HEK293T (cell line): ENCODE results near the gene SEPTIN5.

ENCODE experiments used
- CTCF ChIA-PET: fragments of 350-600 bp; formaldehyde crosslinking; extraction: SDS; loops from one replicate; lab custom pipeline; 2021; ENCODE audit warnings: antibody characterized with exemption, inconsistent platforms; lab: Yijun Ruan, JAX
- POLR2A ChIA-PET: fragments of 350-600 bp; formaldehyde crosslinking; extraction: SDS; loops from one replicate; lab custom pipeline; 2020; ENCODE audit warnings: antibody characterized with exemption, inconsistent platforms; lab: Yijun Ruan, JAX
- DNase-seq: peaks from one replicate; pipeline ENCODE4 v3.0.0; 2012; ENCODE audit warnings: mixed read lengths; ENCODE audit errors: extremely low spot score
- ARNT ChIP-seq: fragments of 450-650 bp; IDR thresholded peaks from 2 replicates; pipeline ENCODE4 v1.6.1; 2017; ENCODE audit warnings: mild to moderate bottlenecking
- BHLHE40 ChIP-seq: fragments of 450-650 bp; IDR thresholded peaks from 2 replicates; pipeline ENCODE4 v1.6.1; 2016; ENCODE audit warnings: mild to moderate bottlenecking, moderate library complexity, borderline replicate concordance
- CTBP1 ChIP-seq: fragments of 450-650 bp; IDR thresholded peaks from 2 replicates; pipeline ENCODE4 v1.6.1; 2016; ENCODE audit warnings: borderline replicate concordance
- ELF4 ChIP-seq: fragments of 450-650 bp; IDR thresholded peaks from 2 replicates; pipeline ENCODE4 v1.6.1; 2017; ENCODE audit warnings: antibody characterized with exemption
- FOXA1 ChIP-seq: fragments of 450-650 bp; IDR thresholded peaks from 2 replicates; pipeline ENCODE4 v1.6.1; 2016; ENCODE audit warnings: mild to moderate bottlenecking
- FOXK2 ChIP-seq: fragments of 450-650 bp; IDR thresholded peaks from 2 replicates; pipeline ENCODE4 v1.6.1; 2016; ENCODE audit warnings: mild to moderate bottlenecking
- FOXM1 ChIP-seq: fragments of 450-650 bp; IDR thresholded peaks from 2 replicates; pipeline ENCODE4 v1.6.1; 2017; ENCODE audit warnings: mild to moderate bottlenecking, borderline replicate concordance
- HDGF ChIP-seq: fragments of 450-650 bp; IDR thresholded peaks from 2 replicates; pipeline ENCODE4 v1.6.1; 2017; ENCODE audit warnings: antibody characterized with exemption, borderline replicate concordance
- L3MBTL2 ChIP-seq: fragments of 450-650 bp; conservative IDR thresholded peaks from 2 replicates; pipeline ENCODE4 v1.6.1; 2016; ENCODE audit warnings: mild to moderate bottlenecking
- LEF1 ChIP-seq: fragments of 450-650 bp; IDR thresholded peaks from 2 replicates; pipeline ENCODE4 v1.6.1; 2017; ENCODE audit warnings: mild to moderate bottlenecking, borderline replicate concordance
- NFRKB ChIP-seq: fragments of 450-650 bp; IDR thresholded peaks from 2 replicates; pipeline ENCODE4 v1.6.1; 2016; ENCODE audit warnings: mild to moderate bottlenecking, moderate library complexity
- SP1 ChIP-seq: fragments of 450-650 bp; IDR thresholded peaks from 2 replicates; pipeline ENCODE4 v1.6.1; 2017
- SUZ12 ChIP-seq: fragments of 450-650 bp; IDR thresholded peaks from 2 replicates; pipeline ENCODE4 v1.6.1; 2016; ENCODE audit warnings: mild to moderate bottlenecking
- TARDBP ChIP-seq: fragments of 450-650 bp; IDR thresholded peaks from 2 replicates; pipeline ENCODE4 v1.6.1; 2016
- ZNF384 ChIP-seq: fragments of 450-650 bp; IDR thresholded peaks from 2 replicates; pipeline ENCODE4 v1.6.1; 2016
- TF ChIP-seq, protein P1 (sequence below): fragments of 450-650 bp; IDR thresholded peaks from 2 replicates; pipeline ENCODE4 v1.6.1; 2016

SEPTIN5 gene

DNA sequence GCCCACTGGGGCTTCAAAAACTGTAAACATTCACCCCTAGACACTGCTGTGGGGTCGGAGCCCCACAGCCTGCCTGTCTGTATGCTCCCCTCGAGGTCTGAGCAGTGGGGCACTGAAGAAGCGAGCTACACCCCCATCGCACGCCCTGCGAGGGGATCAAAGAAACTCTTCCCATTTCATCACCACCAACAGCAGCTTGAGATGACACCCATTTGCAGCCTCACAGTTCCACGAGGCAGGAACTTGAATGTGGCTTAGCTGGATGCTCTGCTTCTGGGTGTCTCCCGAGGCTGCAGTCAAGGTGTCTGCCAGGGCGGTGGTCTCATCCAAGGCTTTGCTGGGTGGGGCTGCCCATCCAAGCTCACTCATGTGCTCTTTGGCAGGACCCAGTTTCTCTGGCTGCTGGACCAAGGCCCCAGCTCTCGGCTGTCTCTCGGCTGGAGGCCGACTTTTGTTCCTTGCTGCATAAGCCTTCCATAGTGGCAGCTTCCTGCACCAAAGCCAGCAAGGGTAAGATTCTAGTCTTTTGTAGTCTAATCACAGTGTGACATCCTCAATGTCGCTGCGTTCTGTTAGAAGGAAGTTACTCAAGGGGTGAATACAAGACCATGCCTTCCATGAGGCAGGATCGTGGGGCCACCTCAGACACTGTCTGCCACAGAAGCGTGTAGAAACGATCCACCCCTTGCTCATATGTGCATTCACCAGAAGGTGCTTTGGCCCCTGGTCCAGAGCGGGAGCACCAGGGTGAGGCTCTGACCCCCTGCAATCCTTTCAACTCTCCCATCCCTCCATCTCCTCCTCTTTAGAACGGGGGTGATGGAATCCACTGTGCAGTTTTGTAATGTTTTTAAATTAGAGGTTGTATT is 46.2 kb upstream of the SEPTIN5 start:
- DNase-seq: no peak
- ChIA-PET POLR2A (interaction anchor here (1.6 kb wide), 1 partner anchor 56 kb away, joined by 4 read pairs; no protein-coding TSS in a partner anchor), CTCF (no interaction called here)
- no peak for TF ChIP-seq FOXM1
- no peak for TF ChIP-seq HDGF
- no peak for TF ChIP-seq ZNF384
- TF ChIP-seq TARDBP: no peak
- TF ChIP-seq SUZ12: no peak
- no peak for TF ChIP-seq CTBP1
- TF ChIP-seq, protein P1, sequence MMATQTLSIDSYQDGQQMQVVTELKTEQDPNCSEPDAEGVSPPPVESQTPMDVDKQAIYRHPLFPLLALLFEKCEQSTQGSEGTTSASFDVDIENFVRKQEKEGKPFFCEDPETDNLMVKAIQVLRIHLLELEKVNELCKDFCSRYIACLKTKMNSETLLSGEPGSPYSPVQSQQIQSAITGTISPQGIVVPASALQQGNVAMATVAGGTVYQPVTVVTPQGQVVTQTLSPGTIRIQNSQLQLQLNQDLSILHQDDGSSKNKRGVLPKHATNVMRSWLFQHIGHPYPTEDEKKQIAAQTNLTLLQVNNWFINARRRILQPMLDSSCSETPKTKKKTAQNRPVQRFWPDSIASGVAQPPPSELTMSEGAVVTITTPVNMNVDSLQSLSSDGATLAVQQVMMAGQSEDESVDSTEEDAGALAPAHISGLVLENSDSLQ: no peak
- TF ChIP-seq FOXK2: no peak

- no peak for TF ChIP-seq L3MBTL2
- TF ChIP-seq, protein P1: no peak
- no peak for TF ChIP-seq NFRKB
- TF ChIP-seq ZNF384: no peak
- no peak for TF ChIP-seq SUZ12
- no peak for TF ChIP-seq FOXM1
- no peak for TF ChIP-seq TARDBP
- TF ChIP-seq FOXA1: no peak
- TF ChIP-seq FOXK2: no peak
- TF ChIP-seq ELF4: no peak
- TF ChIP-seq HDGF: no peak
- TF ChIP-seq BHLHE40: no peak
- TF ChIP-seq CTBP1: no peak
- no peak for TF ChIP-seq ARNT
- TF ChIP-seq SP1: no peak
- TF ChIP-seq LEF1: no peak
- CTCF ChIA-PET: no interaction called here
- POLR2A ChIA-PET: interaction anchor here (1.6 kb wide), 1 partner anchor 55 kb away, joined by 4 read pairs; no protein-coding TSS in a partner anchor
- DNase-seq: no peak
These were observed 45.6 kb upstream of the SEPTIN5 start for GRCh38 chr22:19668748-19669147.

DNA sequence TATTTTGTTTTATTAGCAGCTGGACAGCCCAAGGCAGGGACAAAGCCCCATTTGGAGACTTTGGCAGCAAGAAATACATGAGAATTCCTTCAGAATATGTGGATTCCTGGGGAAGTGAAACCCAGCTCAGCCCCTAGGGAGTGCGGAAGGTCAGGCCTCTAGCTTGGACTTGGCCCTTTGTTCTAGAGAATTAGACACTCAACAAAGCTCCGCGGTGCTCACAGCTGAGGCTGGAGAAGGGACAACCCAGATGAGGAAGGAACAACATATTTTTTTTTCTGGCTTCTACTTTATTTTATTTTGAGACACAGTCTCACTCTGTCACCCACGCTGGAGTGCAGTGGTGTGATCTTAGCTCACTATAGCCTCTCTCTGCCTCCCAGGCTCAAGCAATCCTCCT is 44.7 kb upstream of the SEPTIN5 start:
- ChIA-PET CTCF (interaction anchor here (0.6 to 0.7 kb wide), 2 partner anchors 8 to 11 kb away, joined by 3 to 4 read pairs; no protein-coding TSS in a partner anchor), POLR2A (interaction anchor here (1.6 kb wide), 1 partner anchor 54 kb away, joined by 4 read pairs; no protein-coding TSS in a partner anchor)
- TF ChIP-seq SP1 (no peak), CTBP1 (no peak), TARDBP (no peak), FOXM1 (no peak), SUZ12 (no peak), ZNF384 (no peak), FOXK2 (no peak), L3MBTL2 (no peak), ARNT (no peak), LEF1 (no peak), HDGF (no peak), BHLHE40 (no peak), ELF4 (no peak), FOXA1 (no peak)
- TF ChIP-seq, protein P1: no peak
- DNase-seq: no peak

DNA sequence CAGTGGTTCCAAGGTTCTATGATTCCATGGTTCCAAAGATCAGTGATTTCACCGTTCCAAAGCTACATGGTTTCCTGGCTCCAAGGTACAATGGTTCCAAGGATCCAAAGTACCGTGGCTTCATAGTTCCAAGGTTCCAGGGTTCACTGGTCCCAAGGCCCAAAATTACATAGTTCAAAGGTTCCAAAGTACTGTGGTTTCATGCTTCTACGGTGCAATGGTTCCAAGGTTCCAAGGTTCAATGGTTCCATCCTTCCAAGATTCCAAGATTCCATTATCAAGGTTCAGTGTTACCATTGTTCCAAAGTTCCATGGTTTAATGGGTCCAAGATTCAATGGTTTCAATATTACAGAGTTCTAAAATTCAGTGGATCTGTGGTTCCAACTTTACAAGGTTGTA is 43.0 kb upstream of the SEPTIN5 start:
- no peak for DNase-seq
- no peak for TF ChIP-seq FOXM1
- TF ChIP-seq ZNF384: no peak
- TF ChIP-seq FOXK2: no peak
- TF ChIP-seq, protein P1: no peak
- TF ChIP-seq HDGF: no peak
- no peak for TF ChIP-seq NFRKB
- no peak for TF ChIP-seq LEF1
- no peak for TF ChIP-seq FOXA1
- ChIA-PET CTCF (no interaction called here), POLR2A (no interaction called here)

GRCh38 chr22:19672054-19672776 is 42.1 kb upstream of the SEPTIN5 start:
- TF ChIP-seq L3MBTL2 (no peak), ZNF384 (no peak), FOXM1 (no peak), SUZ12 (no peak), NFRKB (no peak), TARDBP (no peak), SP1 (no peak), FOXA1 (no peak), BHLHE40 (no peak), FOXK2 (no peak), CTBP1 (no peak), HDGF (no peak), LEF1 (no peak), ELF4 (no peak), ARNT (no peak)
- TF ChIP-seq, protein P1: no peak
- CTCF ChIA-PET: no interaction called here
- POLR2A ChIA-PET: no interaction called here
- DNase-seq: no peak
